ENCODE data around the gene ST3GAL3. TPM values are rescaled to one million over a fixed set of nuclear protein-coding genes. Genes with fewer than 3 reads are reported as not detected.

The ST3GAL3 gene
- total and polyA plus RNA-seq, 7 donors, result 22.2 to 53.2 (median 44.5) TPM

DNA sequence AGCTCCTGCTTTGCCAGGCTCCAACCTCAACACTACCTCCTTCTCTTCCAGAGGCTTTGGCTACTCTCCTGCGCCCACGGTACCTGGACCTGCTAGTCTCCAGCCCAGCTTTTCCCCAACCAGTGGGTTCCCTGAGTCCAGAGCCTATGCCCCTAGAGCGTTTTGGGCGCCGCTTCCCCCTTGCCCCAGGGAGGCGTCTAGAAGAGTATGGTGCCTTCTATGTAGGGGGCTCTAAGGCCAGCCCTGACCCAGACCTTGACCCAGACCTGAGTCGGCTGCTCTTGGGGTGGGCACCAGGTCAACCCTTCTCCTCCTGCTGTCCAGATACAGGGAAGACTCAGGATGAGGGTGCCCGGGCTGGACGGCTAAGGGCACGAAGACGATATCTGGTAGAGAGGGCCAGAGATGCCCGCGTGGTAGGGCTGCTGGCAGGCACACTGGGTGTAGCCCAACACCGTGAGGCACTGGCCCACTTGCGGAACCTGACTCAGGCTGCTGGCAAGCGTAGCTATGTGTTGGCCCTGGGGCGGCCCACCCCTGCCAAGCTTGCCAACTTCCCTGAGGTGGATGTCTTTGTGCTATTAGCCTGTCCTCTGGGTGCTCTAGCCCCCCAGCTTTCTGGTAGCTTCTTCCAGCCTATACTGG lies 264.1 kb downstream of the ST3GAL3 start:
- no peaks in the 10 kb centered on the region for H3K9me3 ChIP-seq
- ATAC-seq (peak; percentile 38 to 53 (median 48)), DNase-seq (peak; percentile 63 to 88)
- peak overlapping the region; percentile 99 for H3K4me3 ChIP-seq
- intact Hi-C loops (cut with DNase I), result loop anchor here in 1 of 2 donors (2.0 kb wide), 1 partner anchor 21 kb away; no protein-coding TSS in a partner anchor
- H3K4me1 ChIP-seq, result peaks cover 38% of the 10 kb centered on the region
- TF ChIP-seq, protein P1, sequence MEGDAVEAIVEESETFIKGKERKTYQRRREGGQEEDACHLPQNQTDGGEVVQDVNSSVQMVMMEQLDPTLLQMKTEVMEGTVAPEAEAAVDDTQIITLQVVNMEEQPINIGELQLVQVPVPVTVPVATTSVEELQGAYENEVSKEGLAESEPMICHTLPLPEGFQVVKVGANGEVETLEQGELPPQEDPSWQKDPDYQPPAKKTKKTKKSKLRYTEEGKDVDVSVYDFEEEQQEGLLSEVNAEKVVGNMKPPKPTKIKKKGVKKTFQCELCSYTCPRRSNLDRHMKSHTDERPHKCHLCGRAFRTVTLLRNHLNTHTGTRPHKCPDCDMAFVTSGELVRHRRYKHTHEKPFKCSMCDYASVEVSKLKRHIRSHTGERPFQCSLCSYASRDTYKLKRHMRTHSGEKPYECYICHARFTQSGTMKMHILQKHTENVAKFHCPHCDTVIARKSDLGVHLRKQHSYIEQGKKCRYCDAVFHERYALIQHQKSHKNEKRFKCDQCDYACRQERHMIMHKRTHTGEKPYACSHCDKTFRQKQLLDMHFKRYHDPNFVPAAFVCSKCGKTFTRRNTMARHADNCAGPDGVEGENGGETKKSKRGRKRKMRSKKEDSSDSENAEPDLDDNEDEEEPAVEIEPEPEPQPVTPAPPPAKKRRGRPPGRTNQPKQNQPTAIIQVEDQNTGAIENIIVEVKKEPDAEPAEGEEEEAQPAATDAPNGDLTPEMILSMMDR (IDR thresholded peaks at IDR 0.05), result no peak
- peaks cover 2 to 37% of the 10 kb centered on the region in 2 donors for H3K36me3 ChIP-seq (ENCODE audit: insufficient read depth in 1 of 2, low read depth in 1 of 2)
- WGBS, 3 donors, result 64 to 82% (median 68%) methylated on average over 17 of the region's 17 CpGs
- H3K27me3 ChIP-seq (ENCODE audit: insufficient read depth in 3 of 3, low read length in 2 of 3), result no peaks in the 10 kb centered on the region
- H3K27ac ChIP-seq, result peak overlapping the region; percentile 97

DNA sequence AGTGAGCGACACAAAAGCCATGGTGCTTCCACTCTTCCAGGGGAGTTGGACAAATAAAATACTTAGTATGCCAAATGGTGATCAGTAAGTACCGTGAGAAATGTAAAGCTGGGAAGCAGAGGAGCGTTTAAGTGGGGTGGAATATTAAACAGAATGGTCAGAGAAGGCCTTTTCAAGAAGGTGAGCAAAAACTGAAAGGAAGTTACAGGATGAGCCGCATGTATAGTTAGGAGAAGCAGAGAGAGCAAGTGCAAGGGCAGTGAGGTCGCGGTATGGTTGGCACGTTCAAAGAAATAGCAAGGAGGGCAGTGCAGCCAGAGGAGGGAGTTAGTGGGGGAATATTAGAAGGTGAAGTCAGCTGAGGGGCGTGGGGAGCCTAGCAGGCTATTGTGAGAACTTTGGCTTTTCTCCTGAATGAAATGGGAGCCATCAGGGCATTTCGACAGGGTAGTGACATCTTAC lies 266.7 kb downstream of the ST3GAL3 start:
- Histone ChIP-seq H3K27ac (peak overlapping the region; percentile 97), H3K4me3 (peak overlapping the region; percentile 94), H3K36me3 (ENCODE audit: insufficient read depth in 1 of 2, low read depth in 1 of 2) (peaks cover 2 to 40% of the 10 kb centered on the region in 2 donors), H3K27me3 (ENCODE audit: insufficient read depth in 3 of 3, low read length in 2 of 3) (no peaks in the 10 kb centered on the region), H3K4me1 (peaks cover 51% of the 10 kb centered on the region), H3K9me3 (no peaks in the 10 kb centered on the region)
- TF ChIP-seq, protein P1 (IDR thresholded peaks at IDR 0.05), result no peak
- WGBS, 3 donors, result 23 to 32% (median 25%) methylated on average over 9 of the region's 9 CpGs
- intact Hi-C loops (cut with DNase I), result no loop called here
- no peak for ATAC-seq
- no peak for DNase-seq

DNA sequence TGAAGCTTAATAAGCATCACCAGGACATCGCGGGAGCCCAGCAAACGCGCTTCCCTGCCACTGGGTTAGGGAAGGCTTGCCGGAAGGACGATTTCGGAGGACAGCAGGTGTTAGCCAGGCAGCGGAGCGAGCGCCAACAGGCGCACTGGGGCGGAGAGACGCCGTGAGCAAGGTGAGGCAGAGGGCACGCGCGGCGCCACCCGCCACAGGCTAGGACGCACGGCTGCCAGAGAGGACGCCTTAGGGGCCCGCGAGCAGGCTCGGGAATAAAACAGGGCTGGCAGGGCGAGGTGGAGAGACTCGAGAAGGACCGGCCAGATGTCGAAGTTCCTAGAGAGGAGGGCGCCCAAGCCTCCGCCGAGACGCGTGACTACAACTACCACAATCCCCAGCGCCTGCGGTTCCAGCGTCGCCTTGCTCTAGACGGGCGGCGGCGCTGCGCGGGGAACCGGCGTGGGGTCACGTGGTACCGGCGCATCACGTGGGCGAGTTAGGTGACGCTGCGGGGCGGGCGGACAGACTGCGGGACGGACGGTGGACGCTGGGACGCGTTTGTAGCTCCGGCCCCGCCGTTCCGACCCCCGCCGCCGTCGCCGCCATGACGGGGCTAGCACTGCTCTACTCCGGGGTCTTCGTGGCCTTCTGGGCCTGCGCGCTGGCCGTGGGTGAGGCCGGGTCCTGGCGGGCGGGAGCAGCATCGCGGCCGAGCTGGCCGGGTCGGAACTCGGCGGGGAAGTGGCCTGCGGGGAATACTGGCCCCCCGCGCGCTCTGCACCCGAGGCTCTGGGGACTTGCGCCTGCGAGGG lies 267.3 kb downstream of the ST3GAL3 start, which contains the start of gene ATP6V0B:
Gene ATP6V0B (plus strand): TSS at position 518 of the 806 bp plus-strand sequence. CDS start 81 bp downstream, at position 599.
- intact Hi-C loops (cut with DNase I), result no loop called here
- H3K4me3 ChIP-seq, result peak within 1 kb of the TSS; percentile 94
- ATAC-seq, result peak; percentile 80 to 85 (median 82)
- peak; percentile 97 to 99 for DNase-seq
- peaks cover 51% of the 10 kb centered on the region for H3K4me1 ChIP-seq
- peak within 1 kb of the TSS; percentile 97 for H3K27ac ChIP-seq
- TF ChIP-seq, protein P1 (IDR thresholded peaks at IDR 0.05), result peak; percentile 25
- H3K27me3 ChIP-seq (ENCODE audit: insufficient read depth in 3 of 3, low read length in 2 of 3), result no peaks in the 10 kb centered on the region
- WGBS, 3 donors, result 0 to 1% (median 0%) methylated on average over 55 to 93 of the region's 93 CpGs
- peaks cover 2 to 40% of the 10 kb centered on the region in 2 donors for H3K36me3 ChIP-seq (ENCODE audit: insufficient read depth in 1 of 2, low read depth in 1 of 2)
- no peaks in the 10 kb centered on the region for H3K9me3 ChIP-seq

DNA sequence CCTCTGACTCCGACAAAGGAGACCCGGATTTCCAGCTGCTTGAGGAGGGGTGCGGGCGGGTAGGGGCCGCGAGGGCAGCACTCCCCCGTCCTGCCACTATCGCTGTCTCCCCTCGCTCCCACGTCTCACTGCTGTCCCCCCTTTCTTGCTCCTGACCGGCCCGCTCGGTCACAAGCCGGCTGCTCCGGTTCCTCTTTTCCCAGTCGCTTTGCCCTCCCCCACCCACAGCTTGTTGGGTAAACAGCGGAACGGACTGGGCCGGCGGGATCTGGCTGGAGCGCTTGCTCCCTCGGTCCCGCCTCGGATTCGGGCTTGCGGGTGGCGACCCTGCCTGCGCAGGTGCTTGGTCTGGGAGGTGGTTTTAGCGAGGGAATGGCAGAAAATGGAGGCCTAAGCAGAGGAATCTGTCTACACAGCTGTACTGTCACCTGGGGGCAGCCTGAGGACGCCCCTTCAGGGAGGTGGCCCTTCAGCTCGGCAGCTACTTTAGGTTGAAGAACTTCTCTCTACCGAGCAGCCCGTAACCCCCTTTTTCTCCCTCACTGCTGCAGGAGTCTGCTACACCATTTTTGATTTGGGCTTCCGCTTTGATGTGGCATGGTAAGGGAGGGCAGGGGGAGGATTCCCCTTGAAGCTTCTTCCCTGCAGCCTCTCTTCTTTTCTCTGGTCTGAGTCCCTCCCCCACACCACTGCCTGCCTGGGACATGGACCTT lies 268.1 kb downstream of the ST3GAL3 start:
- Histone ChIP-seq H3K4me3 (peak overlapping the region; percentile 94), H3K27ac (peak overlapping the region; percentile 97), H3K4me1 (peaks cover 50% of the 10 kb centered on the region), H3K9me3 (no peaks in the 10 kb centered on the region), H3K27me3 (ENCODE audit: insufficient read depth in 3 of 3, low read length in 2 of 3) (no peaks in the 10 kb centered on the region), H3K36me3 (ENCODE audit: insufficient read depth in 1 of 2, low read depth in 1 of 2) (peaks cover 2 to 40% of the 10 kb centered on the region in 2 donors)
- TF ChIP-seq, protein P1 (IDR thresholded peaks at IDR 0.05), result no peak
- ATAC-seq (peak in 2 of 4 donors; percentile 7 to 12), DNase-seq (peak; percentile 64 to 79)
- WGBS, 3 donors, result 2 to 3% (median 2%) methylated on average over 26 to 34 of the region's 34 CpGs
- intact Hi-C loops (cut with DNase I), result no loop called here

All from psoas muscle (tissue), 8 donors.